ENCODE data around the gene KCNRG. TPM values are rescaled to one million over a fixed set of nuclear protein-coding genes. Genes with fewer than 3 reads are reported as not detected.

The KCNRG gene
- total RNA-seq, 2 experiments from 2014 or later: 0.27 to 0.70 TPM

DNA sequence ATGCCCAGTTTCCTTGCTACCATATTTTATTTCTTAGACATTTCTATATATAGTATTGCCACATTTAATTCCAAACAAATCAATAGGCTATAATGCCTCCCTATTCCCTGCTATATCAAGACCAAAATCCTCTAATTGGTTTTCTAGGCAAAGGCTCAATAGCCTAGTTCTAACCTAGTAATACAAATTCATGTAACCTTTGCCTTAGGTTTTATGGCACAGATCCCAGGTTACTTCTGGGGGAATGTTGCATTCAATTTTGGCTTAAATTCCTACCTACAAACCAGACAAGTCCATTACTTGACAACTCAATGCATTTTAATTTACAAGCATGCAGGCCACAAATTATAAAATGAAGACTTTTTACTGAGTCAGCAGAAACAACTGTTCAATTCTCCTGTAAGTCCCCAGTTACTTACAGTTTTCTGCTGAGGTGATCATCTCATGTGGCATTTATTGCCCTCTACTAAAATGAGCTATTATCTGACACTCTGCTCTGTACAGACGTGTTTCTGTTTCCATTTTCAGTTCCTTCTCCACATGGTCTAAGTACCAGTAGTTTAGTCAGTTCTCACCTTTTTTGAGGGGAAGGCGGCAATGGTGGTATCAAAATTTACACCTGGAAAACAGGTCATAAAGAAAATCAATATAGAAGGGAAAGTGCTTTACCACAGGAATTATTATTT is 11.7 kb downstream of the KCNRG start:
- no peak overlapping the region for H3K27ac ChIP-seq (ENCODE audit: low read depth in 1 of 2, low read length in 2 of 2)
- no peak for DNase-seq
- TF ChIP-seq, protein P1, sequence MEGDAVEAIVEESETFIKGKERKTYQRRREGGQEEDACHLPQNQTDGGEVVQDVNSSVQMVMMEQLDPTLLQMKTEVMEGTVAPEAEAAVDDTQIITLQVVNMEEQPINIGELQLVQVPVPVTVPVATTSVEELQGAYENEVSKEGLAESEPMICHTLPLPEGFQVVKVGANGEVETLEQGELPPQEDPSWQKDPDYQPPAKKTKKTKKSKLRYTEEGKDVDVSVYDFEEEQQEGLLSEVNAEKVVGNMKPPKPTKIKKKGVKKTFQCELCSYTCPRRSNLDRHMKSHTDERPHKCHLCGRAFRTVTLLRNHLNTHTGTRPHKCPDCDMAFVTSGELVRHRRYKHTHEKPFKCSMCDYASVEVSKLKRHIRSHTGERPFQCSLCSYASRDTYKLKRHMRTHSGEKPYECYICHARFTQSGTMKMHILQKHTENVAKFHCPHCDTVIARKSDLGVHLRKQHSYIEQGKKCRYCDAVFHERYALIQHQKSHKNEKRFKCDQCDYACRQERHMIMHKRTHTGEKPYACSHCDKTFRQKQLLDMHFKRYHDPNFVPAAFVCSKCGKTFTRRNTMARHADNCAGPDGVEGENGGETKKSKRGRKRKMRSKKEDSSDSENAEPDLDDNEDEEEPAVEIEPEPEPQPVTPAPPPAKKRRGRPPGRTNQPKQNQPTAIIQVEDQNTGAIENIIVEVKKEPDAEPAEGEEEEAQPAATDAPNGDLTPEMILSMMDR (IDR thresholded peaks at IDR 0.05): no peak
- Mint-ChIP-seq H3K9me3 (no peaks in the 10 kb centered on the region), H3K27ac (no peak overlapping the region), H3K36me3 (ENCODE audit: low read depth) (peaks cover 24% of the 10 kb centered on the region), H3K27me3 (no peaks in the 10 kb centered on the region), H3K4me1 (ENCODE audit: low read depth) (no peaks in the 10 kb centered on the region), H3K4me3 (no peak overlapping the region)
- ATAC-seq (ENCODE audit: poor library complexity): no peak
- ChIA-PET POLR2A (no interaction called here), CTCF (no interaction called here)
- intact Hi-C loops (cut with DNase I, micrococcal nuclease): no loop called here
- H3K4me1 ChIP-seq (ENCODE audit: insufficient read depth, low read length): no peaks in the 10 kb centered on the region
- H3K4me3 ChIP-seq (ENCODE audit: low read length): no peak overlapping the region
- no peaks in the 10 kb centered on the region for H3K9me3 ChIP-seq (ENCODE audit: control insufficient read depth in 1 of 2, insufficient read depth in 1 of 2, low read length in 2 of 2)
- peaks cover 7% of the 10 kb centered on the region for H3K36me3 ChIP-seq (ENCODE audit: insufficient read depth, low read length)
- no peaks in the 10 kb centered on the region for H3K27me3 ChIP-seq (ENCODE audit: control insufficient read depth in 1 of 2, insufficient read depth in 2 of 2, low read length in 2 of 2)

DNA sequence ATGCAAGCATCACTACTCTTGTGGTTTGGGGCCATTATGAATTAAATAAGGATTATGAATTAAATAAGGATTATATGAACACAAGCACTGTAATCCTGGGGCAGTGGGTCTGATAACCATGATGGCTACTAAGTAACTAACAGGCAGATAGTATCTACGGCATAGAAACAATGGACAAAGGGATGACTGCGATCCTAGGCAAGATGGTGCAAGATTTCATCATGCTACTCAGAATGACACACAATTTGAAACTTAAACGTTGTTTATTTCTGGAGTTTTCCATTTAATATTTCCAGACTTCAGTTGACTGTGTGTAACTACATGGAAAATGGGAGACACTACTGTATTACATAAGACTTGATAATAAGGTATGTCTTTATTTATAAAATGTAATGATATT is 15.1 kb downstream of the KCNRG start:
- Histone ChIP-seq H3K4me3 (ENCODE audit: low read length) (no peak overlapping the region), H3K9me3 (ENCODE audit: control insufficient read depth in 1 of 2, insufficient read depth in 1 of 2, low read length in 2 of 2) (no peaks in the 10 kb centered on the region), H3K36me3 (ENCODE audit: insufficient read depth, low read length) (no peaks in the 10 kb centered on the region), H3K27me3 (ENCODE audit: control insufficient read depth in 1 of 2, insufficient read depth in 2 of 2, low read length in 2 of 2) (no peaks in the 10 kb centered on the region), H3K27ac (ENCODE audit: low read depth in 1 of 2, low read length in 2 of 2) (no peak overlapping the region), H3K4me1 (ENCODE audit: insufficient read depth, low read length) (no peaks in the 10 kb centered on the region)
- CTCF ChIA-PET: no interaction called here
- H3K27me3 Mint-ChIP-seq: no peaks in the 10 kb centered on the region
- H3K36me3 Mint-ChIP-seq (ENCODE audit: low read depth): peaks cover 9% of the 10 kb centered on the region
- intact Hi-C loops (cut with DNase I, micrococcal nuclease): no loop called here
- H3K4me1 Mint-ChIP-seq (ENCODE audit: low read depth): no peaks in the 10 kb centered on the region
- H3K9me3 Mint-ChIP-seq: no peaks in the 10 kb centered on the region
- no peak for DNase-seq
- no peak for ATAC-seq (ENCODE audit: poor library complexity)
- TF ChIP-seq, protein P1 (IDR thresholded peaks at IDR 0.05): no peak
- no peak overlapping the region for H3K4me3 Mint-ChIP-seq
- POLR2A ChIA-PET: no interaction called here
- no peak overlapping the region for H3K27ac Mint-ChIP-seq

DNA sequence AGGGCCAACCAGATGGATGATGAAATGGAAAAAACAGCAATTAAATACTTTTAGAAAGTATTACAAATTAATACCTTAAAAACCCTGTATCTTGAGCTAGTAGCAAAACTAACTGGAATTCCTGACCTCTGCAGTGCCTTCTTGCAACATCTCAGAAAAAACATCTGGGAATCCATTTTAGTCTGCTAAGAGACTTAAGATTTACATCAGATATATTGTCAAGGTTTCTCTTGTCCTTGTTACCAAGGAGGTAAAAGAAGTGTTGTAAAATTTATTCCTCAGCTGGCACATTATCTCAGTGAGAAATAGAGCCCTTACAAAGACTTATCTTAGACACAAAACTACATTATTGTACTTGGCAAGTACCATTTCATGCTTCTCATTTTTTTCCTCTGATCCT is 18.5 kb downstream of the KCNRG start:
- Histone ChIP-seq H3K4me1 (ENCODE audit: insufficient read depth, low read length) (no peaks in the 10 kb centered on the region), H3K36me3 (ENCODE audit: insufficient read depth, low read length) (no peaks in the 10 kb centered on the region), H3K9me3 (ENCODE audit: control insufficient read depth in 1 of 2, insufficient read depth in 1 of 2, low read length in 2 of 2) (no peaks in the 10 kb centered on the region), H3K27me3 (ENCODE audit: control insufficient read depth in 1 of 2, insufficient read depth in 2 of 2, low read length in 2 of 2) (no peaks in the 10 kb centered on the region), H3K27ac (ENCODE audit: low read depth in 1 of 2, low read length in 2 of 2) (no peak overlapping the region), H3K4me3 (ENCODE audit: low read length) (no peak overlapping the region)
- ATAC-seq (ENCODE audit: poor library complexity): no peak
- TF ChIP-seq, protein P1 (IDR thresholded peaks at IDR 0.05): no peak
- CTCF ChIA-PET: no interaction called here
- no peaks in the 10 kb centered on the region for H3K36me3 Mint-ChIP-seq (ENCODE audit: low read depth)
- H3K4me1 Mint-ChIP-seq (ENCODE audit: low read depth): no peaks in the 10 kb centered on the region
- no peak for DNase-seq
- POLR2A ChIA-PET: interaction anchor here (2.1 kb wide), 1 partner anchor 37 kb away, joined by 8 read pairs; the partner anchor contains the start of gene TRIM13
- no peaks in the 10 kb centered on the region for H3K27me3 Mint-ChIP-seq
- intact Hi-C loops (cut with DNase I, micrococcal nuclease): no loop called here
- H3K4me3 Mint-ChIP-seq: no peak overlapping the region
- H3K9me3 Mint-ChIP-seq: no peaks in the 10 kb centered on the region
- H3K27ac Mint-ChIP-seq: no peak overlapping the region

All from CD4-positive, alpha-beta T cell (primary cell).